HepG2 (cell line): Measurements from ENCODE around the gene NT5DC1. TPM values are rescaled to one million over a fixed set of nuclear protein-coding genes. Genes with fewer than 3 reads are reported as not detected.

Experiments used
- ATAC-seq: fragments of 200-7000 bp; cut with Tn5 transposase; 3 replicates; pipeline ENCODE4 v1.9.1; 2020; ENCODE audit warnings: mild to moderate bottlenecking, moderate library complexity
- BruUV-seq: library from RNA; stranded (reverse); fragments of 400-500 nt; replicated peaks from 2 replicates; lab custom pipeline; 2021; lab: Mats Ljungman, UMichigan
- CTCF ChIA-PET: fragments of 300-600 bp; formaldehyde crosslinking; extraction: SDS; loops from one replicate; lab custom pipeline; 2021; ENCODE audit warnings: low total read pairs, inconsistent platforms, low intra/inter-chr PET ratio; lab: Yijun Ruan, JAX
- POLR2A ChIA-PET: fragments of 350-600 bp; sonication (Branson Sonifier 250); formaldehyde crosslinking; loops from one replicate; lab custom pipeline; 2020; ENCODE audit warnings: antibody characterized with exemption, inconsistent platforms; lab: Yijun Ruan, JAX
- DNase-seq: peaks from one replicate; pipeline ENCODE4 v3.0.0-alpha.2; 2015; ENCODE audit warnings: low spot score
- FAIRE-seq: peaks from 3 replicates; lab custom pipeline; 2011; peaks lifted over from hg19 to GRCh38; lab: Jason Lieb, UNC
- H2AFZ ChIP-seq: one replicate; pipeline ENCODE4 v1.6.1; 2011; ENCODE audit warnings: low read length, inconsistent platforms
- H3K27ac ChIP-seq: fragments of 300-600 bp; 3 replicates; pipeline ENCODE4 v1.8.0; 2011; ENCODE audit warnings: mixed run types, mild to moderate bottlenecking, mixed read lengths, low read length, inconsistent platforms; ENCODE audit not compliant: insufficient read depth; ENCODE audit errors: extremely low read length
- H3K27me3 ChIP-seq, 2 experiments: fragments of 200-600 bp in 1 of 2; 2 replicates in 1 of 2; 3 replicates in 1 of 2; pipeline versions ENCODE4 v1.6.0 to v1.8.0; 2011; ENCODE audit warnings: low read length in 2 of 2, mild to moderate bottlenecking in 2 of 2, moderate library complexity in 2 of 2, inconsistent platforms in 1 of 2; ENCODE audit not compliant: insufficient read depth in 2 of 2, control insufficient read depth in 1 of 2
- H3K36me3 ChIP-seq, 2 experiments: fragments of 200-600 bp in 1 of 2; replicated peaks in 1 of 2; 2 replicates in 1 of 2; 3 replicates in 1 of 2; pipeline versions ENCODE4 v1.5.1 to v1.8.0; 2011; ENCODE audit warnings: low read length in 2 of 2, inconsistent platforms in 1 of 2; ENCODE audit not compliant: insufficient read depth in 2 of 2, control insufficient read depth in 1 of 2
- H3K4me1 ChIP-seq: 2 replicates; pipeline ENCODE4 v1.5.1; 2012; ENCODE audit warnings: low read length, inconsistent platforms; ENCODE audit not compliant: insufficient read depth
- H3K4me2 ChIP-seq: 2 replicates; pipeline ENCODE4 v1.6.0; 2011; ENCODE audit warnings: low read depth, low read length, inconsistent platforms
- H3K4me3 ChIP-seq, 3 experiments: fragments of 200-600 bp in 1 of 3; sonication (generic), shearing (Covaris generic) in 1 of 3; replicated peaks in 1 of 3; 2 replicates each; pipeline ENCODE4 v1.5.1; 2011 to 2016; ENCODE audit warnings: low read length in 3 of 3, inconsistent platforms in 2 of 3, low read depth in 2 of 3, mild to moderate bottlenecking in 2 of 3, control low read depth in 1 of 3, mixed read lengths in 1 of 3; ENCODE audit not compliant: insufficient read depth in 1 of 3
- H3K79me2 ChIP-seq: one replicate; pipeline ENCODE4 v1.6.1; 2011; ENCODE audit warnings: low read length, inconsistent platforms; ENCODE audit not compliant: insufficient read depth
- H3K9ac ChIP-seq: 2 replicates; pipeline ENCODE4 v1.6.0; 2011; ENCODE audit warnings: mild to moderate bottlenecking, low read depth, low read length, inconsistent platforms; ENCODE audit not compliant: insufficient read depth
- H3K9me3 ChIP-seq: 2 replicates; pipeline ENCODE4 v1.5.1; 2012; ENCODE audit warnings: mild to moderate bottlenecking, low read length
- H4K20me1 ChIP-seq: 2 replicates; pipeline ENCODE4 v1.6.0; 2011; ENCODE audit warnings: inconsistent platforms, mild to moderate bottlenecking, low read length, moderate library complexity; ENCODE audit not compliant: insufficient read depth
- BRD4 ChIP-seq: sonication (generic); formaldehyde crosslinking; IDR thresholded peaks from 2 replicates; pipeline ENCODE4 v1.4.0; 2020; ENCODE audit warnings: missing genetic modification reagents
- DNMT3B ChIP-seq: conservative IDR thresholded peaks from 2 replicates; pipeline ENCODE4 v1.6.1; 2016; ENCODE audit warnings: missing biosample characterization, control low read depth
- ELF1 ChIP-seq: sonication (generic); formaldehyde crosslinking; IDR thresholded peaks from 2 replicates; pipeline ENCODE4 v1.4.0; 2020; ENCODE audit warnings: missing genetic modification reagents
- HNF4A ChIP-seq: sonication (generic); formaldehyde crosslinking; IDR thresholded peaks from 2 replicates; pipeline ENCODE4 v1.4.0; 2020; ENCODE audit warnings: missing genetic modification reagents
- HOXA5 ChIP-seq: sonication (generic); formaldehyde crosslinking; IDR thresholded peaks from 2 replicates; pipeline ENCODE4 v1.4.0; 2020; ENCODE audit warnings: missing genetic modification reagents
- MTA3 ChIP-seq: sonication (generic); formaldehyde crosslinking; IDR thresholded peaks from 2 replicates; pipeline ENCODE4 v1.4.0; 2020; ENCODE audit warnings: missing genetic modification reagents
- XBP1 ChIP-seq: sonication (generic); formaldehyde crosslinking; IDR thresholded peaks from 2 replicates; pipeline ENCODE4 v1.5.0; 2020; ENCODE audit warnings: missing genetic modification reagents
- ZMYM3 ChIP-seq: sonication (generic); formaldehyde crosslinking; IDR thresholded peaks from 2 replicates; pipeline ENCODE4 v1.5.1; 2020; ENCODE audit warnings: mild to moderate bottlenecking, missing genetic modification reagents
- WGBS: methylation state at CpG from one replicate; pipeline ENCODE4 v1.1.6; 2017; ENCODE audit warnings: low lambda C conversion rate; 5-methylcytosine and 5-hydroxymethylcytosine counted together
- in situ Hi-C: cut with HindIII; loops from 2 replicates; pipeline ENCODE4 v1.10.0; 2017; ENCODE audit warnings: low pct_unique_long_range_greater_than_20kb; ENCODE audit not compliant: extremely low pct_ligation_motif_present
- intact Hi-C: fragments of 100-400 bp; cut with micrococcal nuclease; formaldehyde crosslinking; loops from one replicate; pipeline ENCODE4 v1.10.0; 2022; ENCODE audit not compliant: unreplicated experiment
- polyA plus RNA-seq, 8 experiments: library from polyadenylated mRNA; depleted of rRNA in 3 of 8; stranded (reverse) in 7 of 8; unstranded in 1 of 8; fragments of >200 nt; fragmentation: Illumina TruSeq in 4 of 8; extraction: Trizol in 4 of 8; gene quantifications; 2 replicates each; pipeline versions ENCODE4 v1.2.1 to v1.2.3, GENCODE V29; 2011 to 2016; ENCODE audit warnings: low read depth in 4 of 8, missing spikeins in 1 of 8, mixed read lengths in 1 of 8; ENCODE audit not compliant: insufficient read depth in 1 of 8
- total RNA-seq, 5 experiments: library from RNA; depleted of rRNA; stranded (reverse); fragments of >200 nt; fragmentation: Illumina TruSeq; extraction: Trizol; gene quantifications; 2 replicates each; pipeline ENCODE4 v1.2.3, GENCODE V29; 2016; ENCODE audit warnings: low read depth in 1 of 5
- TF ChIP-seq, protein P1 (sequence below): sonication (generic); formaldehyde crosslinking; IDR thresholded peaks from 2 replicates; pipeline ENCODE4 v1.4.0; 2020; ENCODE audit warnings: missing genetic modification reagents

Gene NT5DC1
- total and polyA plus RNA-seq, 2 of the 13 experiments (the other 11 are each of a cell fraction or from before 2014, with no cell fraction given), result 27.0 to 56.1 TPM

GRCh38 chr6:116290799-116291198 is 190.1 kb downstream of the NT5DC1 start:
- no peak overlapping the region for H3K4me3 ChIP-seq
- in situ Hi-C loops (loop anchor here (25.0 kb wide), 1 partner anchor 372 kb away; the partner anchor contains the start of gene ZUP1), intact Hi-C loops (loop anchor here (5.0 kb wide), 1 partner anchor 82 kb away; the partner anchor contains the start of gene DSE)
- no peak overlapping the region for H3K4me2 ChIP-seq
- H2AFZ ChIP-seq, result no peak overlapping the region
- BruUV-seq, result no TSS peak
- CTCF ChIA-PET, result no interaction called here
- H4K20me1 ChIP-seq, result no peaks in the 10 kb centered on the region
- no peaks in the 10 kb centered on the region for H3K9me3 ChIP-seq
- FAIRE-seq (no peak), ATAC-seq (no peak), DNase-seq (no peak)
- POLR2A ChIA-PET, result no interaction called here
- TF ChIP-seq XBP1 (CRISPR knock-in tag) (no peak), DNMT3B (CRISPR knock-in tag) (no peak), MTA3 (CRISPR knock-in tag) (no peak), HOXA5 (CRISPR knock-in tag) (no peak), BRD4 (CRISPR knock-in tag) (no peak), ZMYM3 (CRISPR knock-in tag) (no peak), ELF1 (CRISPR knock-in tag) (no peak), HNF4A (CRISPR knock-in tag) (no peak)
- TF ChIP-seq, protein P1, sequence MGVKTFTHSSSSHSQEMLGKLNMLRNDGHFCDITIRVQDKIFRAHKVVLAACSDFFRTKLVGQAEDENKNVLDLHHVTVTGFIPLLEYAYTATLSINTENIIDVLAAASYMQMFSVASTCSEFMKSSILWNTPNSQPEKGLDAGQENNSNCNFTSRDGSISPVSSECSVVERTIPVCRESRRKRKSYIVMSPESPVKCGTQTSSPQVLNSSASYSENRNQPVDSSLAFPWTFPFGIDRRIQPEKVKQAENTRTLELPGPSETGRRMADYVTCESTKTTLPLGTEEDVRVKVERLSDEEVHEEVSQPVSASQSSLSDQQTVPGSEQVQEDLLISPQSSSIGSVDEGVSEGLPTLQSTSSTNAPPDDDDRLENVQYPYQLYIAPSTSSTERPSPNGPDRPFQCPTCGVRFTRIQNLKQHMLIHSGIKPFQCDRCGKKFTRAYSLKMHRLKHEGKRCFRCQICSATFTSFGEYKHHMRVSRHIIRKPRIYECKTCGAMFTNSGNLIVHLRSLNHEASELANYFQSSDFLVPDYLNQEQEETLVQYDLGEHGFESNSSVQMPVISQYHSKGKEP (CRISPR knock-in tag), result no peak
- no peak overlapping the region for H3K27ac ChIP-seq
- H3K36me3 ChIP-seq, result no peaks in the 10 kb centered on the region
- H3K79me2 ChIP-seq, result no peaks in the 10 kb centered on the region
- no peak overlapping the region for H3K9ac ChIP-seq
- no peaks in the 10 kb centered on the region for H3K27me3 ChIP-seq
- no peaks in the 10 kb centered on the region for H3K4me1 ChIP-seq
- 83% methylated on average over 2 of the region's 2 CpGs for WGBS
